Glomerular visceral epithelial cell (primary cell): Measurements from ENCODE around the gene ZBTB44.
"Not testable (repeated sequence)": the region's sequence is repeated elsewhere in the genome, so short reads cannot be mapped to it uniquely, and the experiment has no call there.

Experiments
- DNase-seq: peaks from one replicate; pipeline ENCODE4 v3.0.0-alpha.2; 2016; ENCODE audit errors: extremely low spot score

Gene ZBTB44

GRCh38 chr11:130314750-130315285, at the start of gene ZBTB44:
ZBTB44 (minus strand) TSS chr11:130314917; CDS start chr11:130261873, 53,044 bp downstream.
- DNase-seq = peak; percentile 89

GRCh38 chr11:130359419-130359818, 44.7 kb upstream of the ZBTB44 start:
- DNase-seq = no peak

GRCh38 chr11:130358398-130358797, 43.7 kb upstream of the ZBTB44 start:
- no peak for DNase-seq

- no peak for DNase-seq
These were observed 32.5 kb upstream of the ZBTB44 start for GRCh38 chr11:130347261-130347660.

GRCh38 chr11:130344841-130345240, 30.1 kb upstream of the ZBTB44 start:
- no peak for DNase-seq

GRCh38 chr11:130340671-130341319, 26.1 kb upstream of the ZBTB44 start:
- DNase-seq = no peak

GRCh38 chr11:130338667-130339066, 23.9 kb upstream of the ZBTB44 start:
- DNase-seq = no peak

- no peak for DNase-seq
These were observed 22.8 kb upstream of the ZBTB44 start for GRCh38 chr11:130337281-130338089.

GRCh38 chr11:130331397-130331796, 16.7 kb upstream of the ZBTB44 start:
- not testable (repeated sequence) for DNase-seq

- no peak for DNase-seq
These were observed 15.5 kb upstream of the ZBTB44 start for GRCh38 chr11:130330101-130330684.

GRCh38 chr11:130328420-130328819, 13.7 kb upstream of the ZBTB44 start:
- no peak for DNase-seq

- no peak for DNase-seq
These were observed 13.0 kb upstream of the ZBTB44 start for GRCh38 chr11:130327716-130328115.

GRCh38 chr11:130325691-130326090, 11.0 kb upstream of the ZBTB44 start:
- DNase-seq = no peak

- DNase-seq = no peak
These were observed 9.0 kb upstream of the ZBTB44 start for GRCh38 chr11:130323452-130324450.

- no peak for DNase-seq
These were observed 7.4 kb upstream of the ZBTB44 start for GRCh38 chr11:130322126-130322525.

GRCh38 chr11:130318031-130318673, 3.4 kb upstream of the ZBTB44 start:
- DNase-seq = peak; percentile 69

GRCh38 chr11:130315354-130315970, 745 bp upstream of the ZBTB44 start:
- DNase-seq = no peak

GRCh38 chr11:130314184-130314749, 450 bp downstream of the ZBTB44 start:
- peak; percentile 61 for DNase-seq

GRCh38 chr11:130313383-130314183, 1.1 kb downstream of the ZBTB44 start:
- no peak for DNase-seq
